Measurements from ENCODE around the gene ATRNL1.
"Not testable (repeated sequence)": the region's sequence is repeated elsewhere in the genome, so short reads cannot be mapped to it uniquely, and the experiment has no call there.

ATRNL1 gene

GRCh38 chr10:115402699-115403098 lies 309.5 kb downstream of the ATRNL1 start:
- no peak for DNase-seq
- Histone ChIP-seq H3K27ac (ENCODE audit: low read depth, low read length) (no peak overlapping the region), H2AK5ac (ENCODE audit: low read length) (no peak overlapping the region), H3K9ac (ENCODE audit: low read length) (no peak overlapping the region), H3K36me3 (ENCODE audit: control insufficient read depth, insufficient read depth, low read length) (no peaks in the 10 kb centered on the region), H3K4me2 (ENCODE audit: low read length) (no peak overlapping the region), H3K4me3 (ENCODE audit: low read length) (no peak overlapping the region), H4K8ac (ENCODE audit: low read depth, low read length) (no peak overlapping the region), H3K4ac (ENCODE audit: low read depth, low read length) (no peak overlapping the region), H3K56ac (ENCODE audit: low read length) (no peak overlapping the region), H2BK5ac (ENCODE audit: low read length) (no peak overlapping the region), H2BK15ac (replicated peaks; ENCODE audit: low read depth) (no peak overlapping the region), H3K4me1 (ENCODE audit: control insufficient read depth, low read depth, low read length) (no peaks in the 10 kb centered on the region), H2BK120ac (ENCODE audit: low read depth, low read length) (no peak overlapping the region), H3K27me3 (ENCODE audit: insufficient read depth, low read length, poor library complexity) (no peaks in the 10 kb centered on the region), H3K23ac (ENCODE audit: low read length) (no peak overlapping the region), H3K79me1 (ENCODE audit: low read length) (no peaks in the 10 kb centered on the region), H3K18ac (ENCODE audit: low read length) (no peak overlapping the region), H3K79me2 (ENCODE audit: control insufficient read depth, insufficient read depth, low read length) (no peaks in the 10 kb centered on the region), H4K5ac (ENCODE audit: low read length) (no peak overlapping the region)
- whole genome bisulfite sequencing (ENCODE audit: extremely low coverage, insufficient coverage, low lambda C conversion rate): no CpG with 5 or more reads among the region's 1 CpG

GRCh38 chr10:115405838-115406237 lies 312.7 kb downstream of the ATRNL1 start:
- not testable (repeated sequence) for DNase-seq; H2BK15ac ChIP-seq (replicated peaks; ENCODE audit: low read depth); H2BK5ac ChIP-seq (ENCODE audit: low read length); H3K27ac ChIP-seq (ENCODE audit: low read depth, low read length); H3K4me1 ChIP-seq (ENCODE audit: control insufficient read depth, low read depth, low read length); H4K8ac ChIP-seq (ENCODE audit: low read depth, low read length); H3K79me2 ChIP-seq (ENCODE audit: control insufficient read depth, insufficient read depth, low read length); H3K27me3 ChIP-seq (ENCODE audit: insufficient read depth, low read length, poor library complexity); H3K4me2 ChIP-seq (ENCODE audit: low read length); H2AK5ac ChIP-seq (ENCODE audit: low read length); H3K18ac ChIP-seq (ENCODE audit: low read length); H2BK120ac ChIP-seq (ENCODE audit: low read depth, low read length); H3K4me3 ChIP-seq (ENCODE audit: low read length); H3K79me1 ChIP-seq (ENCODE audit: low read length); H3K36me3 ChIP-seq (ENCODE audit: control insufficient read depth, insufficient read depth, low read length); H3K56ac ChIP-seq (ENCODE audit: low read length); H4K5ac ChIP-seq (ENCODE audit: low read length); H3K9ac ChIP-seq (ENCODE audit: low read length); H3K23ac ChIP-seq (ENCODE audit: low read length); H3K4ac ChIP-seq (ENCODE audit: low read depth, low read length)
- WGBS (ENCODE audit: extremely low coverage, insufficient coverage, low lambda C conversion rate): no CpG with 5 or more reads among the region's 3 CpGs

- Histone ChIP-seq H4K5ac (ENCODE audit: low read length) (no peak overlapping the region), H3K79me2 (ENCODE audit: control insufficient read depth, insufficient read depth, low read length) (no peaks in the 10 kb centered on the region), H2AK5ac (ENCODE audit: low read length) (no peak overlapping the region), H3K79me1 (ENCODE audit: low read length) (no peaks in the 10 kb centered on the region), H3K18ac (ENCODE audit: low read length) (no peak overlapping the region), H3K36me3 (ENCODE audit: control insufficient read depth, insufficient read depth, low read length) (no peaks in the 10 kb centered on the region), H3K27ac (ENCODE audit: low read depth, low read length) (no peak overlapping the region), H2BK5ac (ENCODE audit: low read length) (no peak overlapping the region), H2BK15ac (replicated peaks; ENCODE audit: low read depth) (no peak overlapping the region), H3K9ac (ENCODE audit: low read length) (no peak overlapping the region), H2BK120ac (ENCODE audit: low read depth, low read length) (no peak overlapping the region), H3K4me1 (ENCODE audit: control insufficient read depth, low read depth, low read length) (no peaks in the 10 kb centered on the region), H3K27me3 (ENCODE audit: insufficient read depth, low read length, poor library complexity) (no peaks in the 10 kb centered on the region), H3K4me2 (ENCODE audit: low read length) (no peak overlapping the region), H3K23ac (ENCODE audit: low read length) (no peak overlapping the region), H4K8ac (ENCODE audit: low read depth, low read length) (no peak overlapping the region), H3K4me3 (ENCODE audit: low read length) (no peak overlapping the region), H3K4ac (ENCODE audit: low read depth, low read length) (no peak overlapping the region), H3K56ac (ENCODE audit: low read length) (no peak overlapping the region)
- no peak for DNase-seq
These were observed 316.2 kb downstream of the ATRNL1 start for GRCh38 chr10:115409347-115409746.

- H3K4me3 ChIP-seq (ENCODE audit: low read length): no peak overlapping the region
- H3K79me1 ChIP-seq (ENCODE audit: low read length): no peaks in the 10 kb centered on the region
- H3K36me3 ChIP-seq (ENCODE audit: control insufficient read depth, insufficient read depth, low read length): no peaks in the 10 kb centered on the region
- no peak overlapping the region for H3K23ac ChIP-seq (ENCODE audit: low read length)
- no peak overlapping the region for H3K9ac ChIP-seq (ENCODE audit: low read length)
- H3K18ac ChIP-seq (ENCODE audit: low read length): no peak overlapping the region
- no peak overlapping the region for H3K4ac ChIP-seq (ENCODE audit: low read depth, low read length)
- no peak overlapping the region for H3K56ac ChIP-seq (ENCODE audit: low read length)
- H3K4me1 ChIP-seq (ENCODE audit: control insufficient read depth, low read depth, low read length): no peaks in the 10 kb centered on the region
- no peak overlapping the region for H3K4me2 ChIP-seq (ENCODE audit: low read length)
- no peak overlapping the region for H4K8ac ChIP-seq (ENCODE audit: low read depth, low read length)
- no peaks in the 10 kb centered on the region for H3K79me2 ChIP-seq (ENCODE audit: control insufficient read depth, insufficient read depth, low read length)
- H4K5ac ChIP-seq (ENCODE audit: low read length): no peak overlapping the region
- no peak overlapping the region for H2BK15ac ChIP-seq (replicated peaks; ENCODE audit: low read depth)
- no peak overlapping the region for H2AK5ac ChIP-seq (ENCODE audit: low read length)
- H3K27ac ChIP-seq (ENCODE audit: low read depth, low read length): no peak overlapping the region
- no peak overlapping the region for H2BK120ac ChIP-seq (ENCODE audit: low read depth, low read length)
- no peaks in the 10 kb centered on the region for H3K27me3 ChIP-seq (ENCODE audit: insufficient read depth, low read length, poor library complexity)
- H2BK5ac ChIP-seq (ENCODE audit: low read length): no peak overlapping the region
- DNase-seq: peak; percentile 88
These were observed 324.6 kb downstream of the ATRNL1 start for GRCh38 chr10:115417585-115418265.

GRCh38 chr10:115422624-115423023 lies 329.5 kb downstream of the ATRNL1 start:
- no peak for DNase-seq
- no peak overlapping the region for H3K4me2 ChIP-seq (ENCODE audit: low read length)
- no peaks in the 10 kb centered on the region for H3K27me3 ChIP-seq (ENCODE audit: insufficient read depth, low read length, poor library complexity)
- no peak overlapping the region for H3K56ac ChIP-seq (ENCODE audit: low read length)
- no peak overlapping the region for H3K27ac ChIP-seq (ENCODE audit: low read depth, low read length)
- no peak overlapping the region for H2AK5ac ChIP-seq (ENCODE audit: low read length)
- no peak overlapping the region for H3K9ac ChIP-seq (ENCODE audit: low read length)
- H3K79me2 ChIP-seq (ENCODE audit: control insufficient read depth, insufficient read depth, low read length): no peaks in the 10 kb centered on the region
- H4K5ac ChIP-seq (ENCODE audit: low read length): no peak overlapping the region
- no peak overlapping the region for H4K8ac ChIP-seq (ENCODE audit: low read depth, low read length)
- H3K18ac ChIP-seq (ENCODE audit: low read length): no peak overlapping the region
- no peaks in the 10 kb centered on the region for H3K4me1 ChIP-seq (ENCODE audit: control insufficient read depth, low read depth, low read length)
- no peak overlapping the region for H2BK15ac ChIP-seq (replicated peaks; ENCODE audit: low read depth)
- no peak overlapping the region for H2BK5ac ChIP-seq (ENCODE audit: low read length)
- no peak overlapping the region for H3K4ac ChIP-seq (ENCODE audit: low read depth, low read length)
- no peaks in the 10 kb centered on the region for H3K79me1 ChIP-seq (ENCODE audit: low read length)
- no peak overlapping the region for H3K23ac ChIP-seq (ENCODE audit: low read length)
- no peak overlapping the region for H3K4me3 ChIP-seq (ENCODE audit: low read length)
- no peaks in the 10 kb centered on the region for H3K36me3 ChIP-seq (ENCODE audit: control insufficient read depth, insufficient read depth, low read length)
- H2BK120ac ChIP-seq (ENCODE audit: low read depth, low read length): no peak overlapping the region
- no CpG with 5 or more reads among the region's 1 CpG for WGBS (ENCODE audit: extremely low coverage, insufficient coverage, low lambda C conversion rate)

GRCh38 chr10:115427611-115428010 lies 334.4 kb downstream of the ATRNL1 start:
- Histone ChIP-seq H2BK15ac (replicated peaks; ENCODE audit: low read depth) (no peak overlapping the region), H3K36me3 (ENCODE audit: control insufficient read depth, insufficient read depth, low read length) (no peaks in the 10 kb centered on the region), H2BK120ac (ENCODE audit: low read depth, low read length) (no peak overlapping the region), H3K4me3 (ENCODE audit: low read length) (no peak overlapping the region), H3K23ac (ENCODE audit: low read length) (no peak overlapping the region), H3K18ac (ENCODE audit: low read length) (no peak overlapping the region), H3K27me3 (ENCODE audit: insufficient read depth, low read length, poor library complexity) (no peaks in the 10 kb centered on the region), H3K4me2 (ENCODE audit: low read length) (no peak overlapping the region), H3K79me1 (ENCODE audit: low read length) (no peaks in the 10 kb centered on the region), H2BK5ac (ENCODE audit: low read length) (no peak overlapping the region), H3K79me2 (ENCODE audit: control insufficient read depth, insufficient read depth, low read length) (no peaks in the 10 kb centered on the region), H4K8ac (ENCODE audit: low read depth, low read length) (no peak overlapping the region), H2AK5ac (ENCODE audit: low read length) (no peak overlapping the region), H3K4me1 (ENCODE audit: control insufficient read depth, low read depth, low read length) (no peaks in the 10 kb centered on the region), H3K4ac (ENCODE audit: low read depth, low read length) (no peak overlapping the region), H3K9ac (ENCODE audit: low read length) (no peak overlapping the region), H3K27ac (ENCODE audit: low read depth, low read length) (no peak overlapping the region), H4K5ac (ENCODE audit: low read length) (no peak overlapping the region), H3K56ac (ENCODE audit: low read length) (no peak overlapping the region)
- DNase-seq: no peak
- no CpG with 5 or more reads among the region's 2 CpGs for WGBS (ENCODE audit: extremely low coverage, insufficient coverage, low lambda C conversion rate)

Measured in mesendoderm (in vitro differentiated cells).